PC-9 (cell line): ENCODE measurements around the gene ESR1.

Source experiments
- EZH2 ChIP-seq: fragments of 200-600 bp; sonication (generic); IDR thresholded peaks from 2 replicates; pipeline ENCODE4 v1.8.0; 2017; ENCODE audit warnings: antibody characterized with exemption, low read depth
- TF ChIP-seq, protein P1 (sequence below): fragments of 200-600 bp; sonication (generic); conservative IDR thresholded peaks from 2 replicates; pipeline ENCODE4 v1.6.1; 2017; ENCODE audit warnings: mixed run types, antibody characterized with exemption, mild to moderate bottlenecking, moderate library complexity

DNA sequence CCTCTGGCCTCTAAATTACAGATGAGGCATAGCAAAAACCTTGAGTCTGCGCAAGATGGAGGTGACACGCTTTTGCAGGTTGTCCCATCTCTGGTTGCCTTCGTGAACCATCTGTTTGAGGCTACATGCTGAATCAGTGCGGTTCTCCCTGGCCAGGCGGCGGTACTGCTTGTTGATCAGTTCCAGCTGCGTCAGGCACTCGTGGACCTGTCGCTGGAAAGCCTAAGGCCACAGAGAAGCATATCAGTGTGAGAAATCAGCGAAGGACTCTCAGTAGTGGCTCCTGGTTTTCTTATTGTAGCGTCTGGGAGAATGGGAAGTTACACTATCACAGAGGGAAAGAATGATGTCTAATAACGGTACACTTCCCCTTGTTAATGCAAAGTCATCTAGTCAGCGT, 344.4 kb downstream of the ESR1 start:
- TF ChIP-seq, protein P1, sequence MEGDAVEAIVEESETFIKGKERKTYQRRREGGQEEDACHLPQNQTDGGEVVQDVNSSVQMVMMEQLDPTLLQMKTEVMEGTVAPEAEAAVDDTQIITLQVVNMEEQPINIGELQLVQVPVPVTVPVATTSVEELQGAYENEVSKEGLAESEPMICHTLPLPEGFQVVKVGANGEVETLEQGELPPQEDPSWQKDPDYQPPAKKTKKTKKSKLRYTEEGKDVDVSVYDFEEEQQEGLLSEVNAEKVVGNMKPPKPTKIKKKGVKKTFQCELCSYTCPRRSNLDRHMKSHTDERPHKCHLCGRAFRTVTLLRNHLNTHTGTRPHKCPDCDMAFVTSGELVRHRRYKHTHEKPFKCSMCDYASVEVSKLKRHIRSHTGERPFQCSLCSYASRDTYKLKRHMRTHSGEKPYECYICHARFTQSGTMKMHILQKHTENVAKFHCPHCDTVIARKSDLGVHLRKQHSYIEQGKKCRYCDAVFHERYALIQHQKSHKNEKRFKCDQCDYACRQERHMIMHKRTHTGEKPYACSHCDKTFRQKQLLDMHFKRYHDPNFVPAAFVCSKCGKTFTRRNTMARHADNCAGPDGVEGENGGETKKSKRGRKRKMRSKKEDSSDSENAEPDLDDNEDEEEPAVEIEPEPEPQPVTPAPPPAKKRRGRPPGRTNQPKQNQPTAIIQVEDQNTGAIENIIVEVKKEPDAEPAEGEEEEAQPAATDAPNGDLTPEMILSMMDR = no peak
- no peak for TF ChIP-seq EZH2
